ENCODE data around the gene RIMBP2. TPM values are rescaled to one million over a fixed set of nuclear protein-coding genes. Genes with fewer than 3 reads are reported as not detected.

RIMBP2 gene
- total and polyA plus RNA-seq, 8 donors: 0.42 to 19.0 (median 16.1) TPM

GRCh38 chr12:130555221-130555620 lies 160.9 kb downstream of the RIMBP2 start:
- ATAC-seq: no peak
- H3K27ac ChIP-seq: no peak overlapping the region
- intact Hi-C loops (cut with DNase I): no loop called here

GRCh38 chr12:130552483-130552996 lies 163.6 kb downstream of the RIMBP2 start:
- Histone ChIP-seq H3K27ac (no peak overlapping the region), H3K9me3 (peaks cover 0 to 13% of the 10 kb centered on the region in 2 donors), H3K36me3 (no peaks in the 10 kb centered on the region), H3K27me3 (peaks cover 0 to 24% of the 10 kb centered on the region in 2 donors), H3K4me1 (no peaks in the 10 kb centered on the region), H3K4me3 (no peak overlapping the region)
- intact Hi-C loops (cut with DNase I): no loop called here
- ATAC-seq: no peak
- TF ChIP-seq CTCF (IDR thresholded peaks at IDR 0.05): no peak
- DNase-seq: peak in 1 of 4 donors; percentile 3

More at GRCh38 chr12:130555221-130555620, 160.9 kb downstream of the RIMBP2 start:
- Histone ChIP-seq H3K4me3 (no peak overlapping the region), H3K36me3 (no peaks in the 10 kb centered on the region), H3K27me3 (peaks cover 0 to 26% of the 10 kb centered on the region in 2 donors), H3K4me1 (no peaks in the 10 kb centered on the region), H3K9me3 (peaks cover 0 to 13% of the 10 kb centered on the region in 2 donors)
- DNase-seq: no peak
- TF ChIP-seq CTCF (IDR thresholded peaks at IDR 0.05): no peak

GRCh38 chr12:130549361-130549760 lies 166.7 kb downstream of the RIMBP2 start:
- DNase-seq (no peak), ATAC-seq (no peak)
- Histone ChIP-seq H3K9me3 (peaks cover 0 to 13% of the 10 kb centered on the region in 2 donors), H3K4me1 (no peaks in the 10 kb centered on the region), H3K27me3 (no peaks in the 10 kb centered on the region), H3K4me3 (no peak overlapping the region), H3K36me3 (no peaks in the 10 kb centered on the region), H3K27ac (no peak overlapping the region)
- TF ChIP-seq CTCF (IDR thresholded peaks at IDR 0.05): no peak
- intact Hi-C loops (cut with DNase I): no loop called here

GRCh38 chr12:130547480-130548155 lies 168.5 kb downstream of the RIMBP2 start:
- H3K27ac ChIP-seq: no peak overlapping the region
- no peak overlapping the region for H3K4me3 ChIP-seq
- no peaks in the 10 kb centered on the region for H3K27me3 ChIP-seq
- no peaks in the 10 kb centered on the region for H3K36me3 ChIP-seq
- intact Hi-C loops (cut with DNase I): no loop called here
- no peaks in the 10 kb centered on the region for H3K4me1 ChIP-seq
- TF ChIP-seq CTCF (IDR thresholded peaks at IDR 0.05): no peak
- DNase-seq (no peak), ATAC-seq (no peak)
- H3K9me3 ChIP-seq: peaks cover 0 to 13% of the 10 kb centered on the region in 2 donors

- no peaks in the 10 kb centered on the region for H3K36me3 ChIP-seq
- H3K4me3 ChIP-seq: no peak overlapping the region
- no peaks in the 10 kb centered on the region for H3K4me1 ChIP-seq
- DNase-seq (no peak), ATAC-seq (no peak)
- no peak overlapping the region for H3K27ac ChIP-seq
- intact Hi-C loops (cut with DNase I): no loop called here
- TF ChIP-seq CTCF (IDR thresholded peaks at IDR 0.05): no peak
- no peaks in the 10 kb centered on the region for H3K27me3 ChIP-seq
- H3K9me3 ChIP-seq: peaks cover 0 to 14% of the 10 kb centered on the region in 2 donors
These were observed 169.6 kb downstream of the RIMBP2 start for GRCh38 chr12:130546494-130546893.
